ENCODE measurements around the gene CAPN12.

CAPN12 gene

DNA sequence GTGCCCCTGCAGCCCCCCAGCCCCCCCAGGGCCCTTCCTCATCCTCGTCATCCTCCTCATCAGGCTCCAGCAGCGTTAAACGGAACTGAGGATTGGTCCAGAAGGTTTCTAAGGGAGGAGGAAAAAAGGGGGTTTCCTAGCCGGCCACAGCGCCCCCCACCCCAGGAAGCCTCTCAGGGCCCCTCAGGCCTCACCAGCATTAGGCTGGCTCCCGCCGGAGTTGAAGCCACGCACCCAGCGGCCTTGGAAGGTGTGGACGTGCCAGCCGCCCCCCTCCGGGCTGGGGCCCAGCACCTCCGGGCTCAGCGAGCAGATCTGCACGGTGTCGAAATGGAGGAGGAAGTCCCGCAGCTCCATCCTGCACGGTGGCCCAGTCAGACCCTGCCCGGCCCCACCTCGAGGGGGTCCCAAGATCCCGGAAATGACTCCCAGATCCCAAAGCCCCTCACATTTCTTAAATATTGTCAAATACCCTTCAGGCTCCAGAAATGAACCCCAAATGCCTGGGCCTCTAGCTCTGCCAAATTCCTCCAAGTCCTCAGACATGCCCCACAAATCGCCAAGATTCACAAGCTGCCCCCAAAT, 6.9 kb downstream of the CAPN12 start:
- peak in 1 of 2 experiments; percentile 2 for DNase-seq

DNA sequence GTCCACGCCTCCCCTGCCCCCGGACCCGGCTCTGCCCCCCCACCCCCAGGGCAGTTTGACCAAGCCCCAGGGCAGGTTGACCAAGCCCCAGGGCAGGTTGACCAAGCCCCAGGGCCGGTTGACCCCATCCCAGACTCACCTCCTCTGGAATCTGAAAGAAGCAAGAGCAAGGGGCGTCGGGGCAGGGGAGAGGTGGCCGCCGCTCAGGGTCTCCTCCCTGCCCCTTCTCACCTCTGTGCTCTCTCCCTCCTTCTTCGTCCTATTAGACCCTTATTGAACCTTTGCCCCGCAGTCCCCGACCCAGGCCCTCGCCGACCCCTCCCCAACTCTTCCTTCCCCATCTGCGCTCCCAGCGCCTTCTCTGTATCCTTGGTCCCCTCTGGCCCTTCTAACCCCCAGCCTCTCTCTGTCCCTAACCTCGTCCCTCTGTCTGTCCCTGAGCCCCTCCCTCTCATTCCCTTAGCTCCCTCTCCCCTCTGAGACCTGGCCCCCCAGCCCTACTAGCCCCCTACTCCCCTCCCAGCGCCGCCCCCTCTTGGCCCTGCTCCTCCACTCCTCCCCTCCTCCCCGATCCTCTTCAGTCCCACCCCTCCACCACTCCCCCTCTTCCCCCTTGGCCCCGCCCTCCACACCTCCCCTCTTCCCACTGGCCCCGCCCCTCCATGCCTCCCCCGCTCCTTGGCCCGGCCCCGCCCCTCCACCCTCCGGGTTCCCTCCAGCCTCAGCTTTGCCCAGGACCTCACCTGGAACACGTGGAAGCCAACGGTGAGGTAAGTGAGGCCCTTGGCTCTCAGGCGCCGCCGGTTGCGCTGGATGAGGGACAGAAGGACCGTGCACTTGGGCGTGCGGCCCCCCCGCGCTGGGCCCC, 7.6 kb downstream of the CAPN12 start:
- peak in 1 of 2 experiments; percentile 1 for DNase-seq

DNA sequence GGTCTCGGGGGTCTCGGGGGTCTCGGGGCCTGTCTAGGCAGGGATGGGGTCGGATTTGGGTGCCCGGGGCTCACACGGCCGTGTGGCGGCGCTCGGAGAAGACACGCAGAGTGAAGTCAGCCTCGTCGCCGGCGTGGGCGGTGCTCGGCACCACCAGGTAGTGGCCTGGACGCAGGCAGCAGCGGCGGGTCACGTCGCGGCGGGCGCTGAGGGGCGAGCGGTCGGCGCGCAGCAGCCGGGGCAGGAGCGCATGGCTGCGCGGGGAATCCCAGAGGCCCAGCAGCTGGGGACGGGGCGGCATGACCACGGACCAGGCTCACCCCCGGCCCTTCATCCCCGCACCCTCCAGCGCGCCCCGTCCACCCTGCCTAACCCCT, 8.2 kb downstream of the CAPN12 start:
- DNase-seq = peak in 1 of 2 experiments; percentile 6

- DNase-seq = no peak
Measured at GRCh38 chr19:38735257-38735686, 9.0 kb downstream of the CAPN12 start.

- DNase-seq = peak; percentile 12 to 62
Measured at GRCh38 chr19:38734426-38735256, 9.6 kb downstream of the CAPN12 start.

DNA sequence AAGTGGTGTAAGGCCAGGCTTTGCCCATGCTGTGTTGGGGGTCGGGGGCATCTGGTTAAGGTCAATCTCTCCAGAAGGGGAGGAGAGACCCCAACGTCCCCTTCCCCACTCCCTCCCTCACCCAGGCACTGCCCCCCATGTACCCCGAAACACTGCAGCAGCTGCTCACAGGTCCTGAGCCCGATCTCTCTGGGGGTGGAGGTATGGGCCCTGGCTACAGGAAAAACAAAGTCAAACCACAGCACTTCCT, 10.2 kb downstream of the CAPN12 start:
- DNase-seq = peak; percentile 36 to 56

- DNase-seq = peak in 1 of 2 experiments; percentile 3
Measured at GRCh38 chr19:38733493-38734175, 10.6 kb downstream of the CAPN12 start.

- no peak for DNase-seq
Measured at GRCh38 chr19:38733241-38733492, 11.1 kb downstream of the CAPN12 start.

GRCh38 chr19:38731654-38732301, 12.5 kb downstream of the CAPN12 start:
- DNase-seq = no peak

GRCh38 chr19:38730731-38731589, 13.3 kb downstream of the CAPN12 start:
- DNase-seq = no peak

GRCh38 chr19:38730470-38730730, 13.9 kb downstream of the CAPN12 start:
- no peak for DNase-seq

DNA sequence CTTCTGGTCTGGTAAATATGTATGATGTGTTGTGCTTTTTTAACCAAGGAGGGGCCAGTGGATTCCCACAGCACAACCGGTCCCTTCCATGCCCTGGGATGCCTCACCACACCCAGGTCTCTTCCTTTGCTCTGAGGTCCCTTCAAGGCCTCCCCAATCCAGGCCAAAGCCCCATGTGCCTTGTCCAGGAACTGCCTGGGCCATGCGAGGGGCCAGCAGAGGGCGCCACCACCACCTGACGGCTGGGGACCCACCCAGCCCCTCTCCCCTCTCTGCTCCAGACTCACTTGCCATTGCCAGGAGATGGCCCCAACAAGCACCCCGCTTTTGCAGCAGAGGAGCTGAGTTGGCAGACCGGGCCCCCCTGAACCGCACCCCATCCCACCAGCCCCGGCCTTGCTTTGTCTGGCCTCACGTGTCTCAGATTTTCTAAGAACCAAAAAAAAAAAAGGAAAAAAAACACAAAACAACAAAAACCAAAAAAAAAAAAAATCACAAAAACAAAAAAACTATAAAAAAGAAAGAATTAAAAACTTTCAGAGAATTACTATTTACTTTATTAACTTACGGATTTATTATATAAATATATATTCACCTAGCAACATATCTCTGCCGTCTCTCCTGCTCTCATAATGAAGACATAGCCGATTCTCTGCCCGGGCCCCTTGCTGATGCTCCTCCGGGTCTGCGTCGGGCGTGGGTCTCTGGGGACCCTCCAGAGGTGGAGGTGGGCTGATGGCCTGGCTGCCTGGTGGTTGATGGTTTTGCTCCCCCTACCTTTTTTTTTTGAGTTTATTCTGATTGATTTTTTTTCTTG, 14.4 kb downstream of the CAPN12 start:
- peak; percentile 45 to 47 for DNase-seq

DNA sequence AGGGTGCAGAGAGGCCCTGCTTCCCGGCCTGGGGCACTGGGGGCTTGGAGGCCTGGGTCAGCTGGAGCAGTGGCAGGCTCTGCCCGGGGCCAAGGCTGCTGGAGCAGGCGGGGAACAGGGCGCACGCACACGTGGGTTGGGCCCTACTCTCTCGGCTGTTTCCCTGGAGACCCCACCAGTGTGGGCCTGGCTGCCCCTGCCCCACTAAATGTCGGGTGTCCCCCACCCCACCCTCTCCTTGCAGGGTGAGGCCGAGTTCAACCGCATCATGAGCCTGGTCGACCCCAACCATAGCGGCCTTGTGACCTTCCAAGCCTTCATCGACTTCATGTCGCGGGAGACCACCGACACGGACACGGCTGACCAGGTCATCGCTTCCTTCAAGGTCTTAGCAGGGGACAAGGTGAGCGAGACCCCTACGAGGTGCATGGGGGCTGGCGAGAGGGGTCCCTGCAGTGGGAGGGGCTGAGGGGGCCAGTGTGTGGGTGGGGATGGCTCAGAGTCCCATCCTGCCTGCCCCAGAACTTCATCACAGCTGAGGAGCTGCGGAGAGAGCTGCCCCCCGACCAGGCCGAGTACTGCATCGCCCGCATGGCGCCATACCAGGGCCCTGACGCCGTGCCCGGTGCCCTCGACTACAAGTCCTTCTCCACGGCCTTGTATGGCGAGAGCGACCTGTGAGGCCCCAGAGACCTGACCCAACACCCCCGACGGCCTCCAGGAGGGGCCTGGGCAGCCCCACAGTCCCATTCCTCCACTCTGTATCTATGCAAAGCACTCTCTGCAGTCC, 15.3 kb downstream of the CAPN12 start:
- no peak for DNase-seq

DNA sequence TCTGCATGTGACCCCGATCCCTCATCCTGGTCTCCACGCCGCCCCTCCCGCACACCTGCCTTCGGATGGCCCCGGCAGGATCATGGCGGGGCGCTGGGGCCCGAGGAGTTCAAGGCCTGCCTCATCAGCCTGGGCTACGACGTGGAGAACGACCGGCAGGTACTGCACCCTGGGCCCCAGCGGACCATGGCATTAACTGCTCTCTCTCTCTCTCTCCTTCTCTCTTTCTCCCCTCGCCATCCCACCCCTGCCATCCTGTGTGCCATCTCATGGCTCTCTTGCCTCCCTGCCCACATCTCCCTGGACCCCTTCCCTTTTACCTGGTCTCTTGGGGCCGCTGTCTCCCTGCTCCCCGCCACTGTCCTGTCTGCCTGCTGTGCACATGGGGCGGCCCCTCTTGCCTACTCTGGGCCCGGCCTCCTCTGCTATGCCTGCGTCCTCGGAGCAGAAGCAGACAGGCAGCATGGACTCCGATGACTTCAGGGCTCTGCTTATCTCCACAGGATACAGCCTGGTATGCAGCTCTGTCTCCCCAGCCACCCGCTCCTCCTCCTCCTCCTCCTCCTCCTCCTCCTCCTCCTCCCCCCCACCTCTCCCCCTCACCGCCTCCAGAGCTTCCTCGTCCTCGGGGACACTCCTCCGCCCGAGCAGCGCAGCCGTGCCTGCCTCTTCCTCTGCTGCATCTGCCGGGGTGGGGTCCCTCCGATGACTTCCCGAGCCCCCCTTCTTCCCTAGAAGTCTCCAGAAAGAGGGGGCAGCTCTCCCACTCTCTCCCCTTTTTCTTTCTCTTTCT, 16.2 kb downstream of the CAPN12 start:
- no peak for DNase-seq

DNA sequence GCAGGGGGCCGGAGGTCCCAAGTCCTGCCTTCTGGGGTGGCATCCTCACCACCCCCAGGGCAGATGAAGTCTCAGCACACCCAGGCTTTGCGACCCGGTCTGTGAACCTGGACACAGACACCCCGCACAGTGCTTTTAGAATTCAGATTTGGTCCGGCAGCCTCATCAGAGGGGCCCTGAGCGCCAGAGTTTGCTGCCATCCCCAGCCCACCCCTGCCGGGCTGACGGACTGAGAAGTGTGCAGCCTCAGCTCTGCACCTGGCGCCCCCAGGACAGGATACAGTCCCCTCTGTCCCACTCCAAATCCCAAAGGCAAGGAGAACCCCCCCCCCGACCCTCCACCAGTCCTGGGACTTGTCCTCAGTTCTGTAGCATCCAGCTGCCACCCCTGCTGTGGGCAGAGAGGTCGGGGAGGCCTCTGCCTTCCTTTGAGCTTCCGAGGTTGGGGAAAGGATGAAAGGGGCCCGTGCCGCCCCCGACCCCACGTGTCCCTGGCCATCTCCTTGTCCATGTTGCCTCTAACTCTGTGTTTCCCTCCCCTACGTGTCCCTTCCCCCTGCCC, 16.9 kb downstream of the CAPN12 start:
- DNase-seq = no peak

GRCh38 chr19:38726761-38727301, 17.4 kb downstream of the CAPN12 start:
- no peak for DNase-seq

- DNase-seq = no peak
Measured at GRCh38 chr19:38726284-38726673, 18.0 kb downstream of the CAPN12 start.

GRCh38 chr19:38725469-38726283, 18.6 kb downstream of the CAPN12 start:
- no peak for DNase-seq
